ENCODE measurements around the gene CAMTA1. TPM values are rescaled to one million over a fixed set of nuclear protein-coding genes. Genes with fewer than 3 reads are reported as not detected.

Gene CAMTA1
- total RNA-seq, 2 experiments from 2014 or later, result 43.3 to 46.0 TPM

- peaks cover 15% of the 10 kb centered on the region for H3K27me3 Mint-ChIP-seq (ENCODE audit: low read depth)
- H3K4me3 Mint-ChIP-seq, result no peak overlapping the region
- ATAC-seq (no peak), DNase-seq (no peak)
- H3K4me1 Mint-ChIP-seq (ENCODE audit: low read depth), result no peaks in the 10 kb centered on the region
- H3K9me3 Mint-ChIP-seq (ENCODE audit: insufficient read depth), result no peaks in the 10 kb centered on the region
- CTCF ChIA-PET, result no interaction called here
- no peak overlapping the region for H3K27ac Mint-ChIP-seq
- POLR2A ChIA-PET, result no interaction called here
- H3K36me3 Mint-ChIP-seq (ENCODE audit: low read depth), result no peaks in the 10 kb centered on the region
Observed at GRCh38 chr1:7400566-7400965, 615.3 kb downstream of the CAMTA1 start.

- no peaks in the 10 kb centered on the region for H3K4me1 Mint-ChIP-seq (ENCODE audit: low read depth)
Observed at GRCh38 chr1:7401814-7402547, 616.7 kb downstream of the CAMTA1 start.

GRCh38 chr1:7402548-7402850, 617.2 kb downstream of the CAMTA1 start:
- Mint-ChIP-seq H3K4me3 (no peak overlapping the region), H3K27me3 (ENCODE audit: low read depth) (peaks cover 9% of the 10 kb centered on the region), H3K4me1 (ENCODE audit: low read depth) (no peaks in the 10 kb centered on the region), H3K9me3 (ENCODE audit: insufficient read depth) (no peaks in the 10 kb centered on the region), H3K27ac (no peak overlapping the region), H3K36me3 (ENCODE audit: low read depth) (no peaks in the 10 kb centered on the region)
- CTCF ChIA-PET, result no interaction called here
- ATAC-seq (no peak), DNase-seq (no peak)
- POLR2A ChIA-PET, result no interaction called here

More at GRCh38 chr1:7401814-7402547, 616.7 kb downstream of the CAMTA1 start:
- Mint-ChIP-seq H3K4me3 (no peak overlapping the region), H3K27ac (no peak overlapping the region), H3K27me3 (ENCODE audit: low read depth) (peaks cover 10% of the 10 kb centered on the region), H3K9me3 (ENCODE audit: insufficient read depth) (no peaks in the 10 kb centered on the region), H3K36me3 (ENCODE audit: low read depth) (no peaks in the 10 kb centered on the region)
- DNase-seq (no peak), ATAC-seq (no peak)
- CTCF ChIA-PET, result no interaction called here
- POLR2A ChIA-PET, result no interaction called here

- peaks cover 8% of the 10 kb centered on the region for H3K27me3 Mint-ChIP-seq (ENCODE audit: low read depth)
- no peaks in the 10 kb centered on the region for H3K4me1 Mint-ChIP-seq (ENCODE audit: low read depth)
- no peak for DNase-seq
- no peak for ATAC-seq
- ChIA-PET CTCF (no interaction called here), POLR2A (no interaction called here)
- H3K27ac Mint-ChIP-seq, result no peak overlapping the region
- no peaks in the 10 kb centered on the region for H3K36me3 Mint-ChIP-seq (ENCODE audit: low read depth)
- H3K9me3 Mint-ChIP-seq (ENCODE audit: insufficient read depth), result no peaks in the 10 kb centered on the region
- no peak overlapping the region for H3K4me3 Mint-ChIP-seq
Observed at GRCh38 chr1:7403265-7404045, 618.2 kb downstream of the CAMTA1 start.

GRCh38 chr1:7404046-7404742, 618.9 kb downstream of the CAMTA1 start:
- CTCF ChIA-PET, result no interaction called here
- no peaks in the 10 kb centered on the region for H3K9me3 Mint-ChIP-seq (ENCODE audit: insufficient read depth)
- no peaks in the 10 kb centered on the region for H3K36me3 Mint-ChIP-seq (ENCODE audit: low read depth)
- no peaks in the 10 kb centered on the region for H3K4me1 Mint-ChIP-seq (ENCODE audit: low read depth)
- POLR2A ChIA-PET, result no interaction called here
- H3K4me3 Mint-ChIP-seq, result no peak overlapping the region
- DNase-seq (peak; percentile 9), ATAC-seq (no peak)
- no peak overlapping the region for H3K27ac Mint-ChIP-seq
- H3K27me3 Mint-ChIP-seq (ENCODE audit: low read depth), result peaks cover 6% of the 10 kb centered on the region

GRCh38 chr1:7405844-7406500, 620.7 kb downstream of the CAMTA1 start:
- peak; percentile 1 for DNase-seq
- H3K27ac Mint-ChIP-seq, result no peak overlapping the region
- POLR2A ChIA-PET, result no interaction called here
- H3K27me3 Mint-ChIP-seq (ENCODE audit: low read depth), result peaks cover 3% of the 10 kb centered on the region
- ATAC-seq, result no peak
- H3K4me3 Mint-ChIP-seq, result no peak overlapping the region
- no peaks in the 10 kb centered on the region for H3K36me3 Mint-ChIP-seq (ENCODE audit: low read depth)
- no peaks in the 10 kb centered on the region for H3K4me1 Mint-ChIP-seq (ENCODE audit: low read depth)
- CTCF ChIA-PET, result no interaction called here
- H3K9me3 Mint-ChIP-seq (ENCODE audit: insufficient read depth), result no peaks in the 10 kb centered on the region

- Mint-ChIP-seq H3K27ac (no peak overlapping the region), H3K9me3 (ENCODE audit: insufficient read depth) (no peaks in the 10 kb centered on the region), H3K27me3 (ENCODE audit: low read depth) (peaks cover 3% of the 10 kb centered on the region), H3K36me3 (ENCODE audit: low read depth) (no peaks in the 10 kb centered on the region), H3K4me3 (no peak overlapping the region), H3K4me1 (ENCODE audit: low read depth) (no peaks in the 10 kb centered on the region)
- ATAC-seq (no peak), DNase-seq (peak; percentile 15)
- POLR2A ChIA-PET, result no interaction called here
- CTCF ChIA-PET, result no interaction called here
Observed at GRCh38 chr1:7406641-7407543, 621.6 kb downstream of the CAMTA1 start.

- no peak for ATAC-seq
- no peaks in the 10 kb centered on the region for H3K9me3 Mint-ChIP-seq (ENCODE audit: insufficient read depth)
- POLR2A ChIA-PET, result no interaction called here
- H3K27me3 Mint-ChIP-seq (ENCODE audit: low read depth), result no peaks in the 10 kb centered on the region
- H3K27ac Mint-ChIP-seq, result no peak overlapping the region
- H3K36me3 Mint-ChIP-seq (ENCODE audit: low read depth), result no peaks in the 10 kb centered on the region
- no peak overlapping the region for H3K4me3 Mint-ChIP-seq
- DNase-seq, result no peak
- CTCF ChIA-PET, result no interaction called here
- no peaks in the 10 kb centered on the region for H3K4me1 Mint-ChIP-seq (ENCODE audit: low read depth)
Observed at GRCh38 chr1:7407544-7407895, 622.3 kb downstream of the CAMTA1 start.

- ChIA-PET CTCF (no interaction called here), POLR2A (no interaction called here)
- Mint-ChIP-seq H3K27ac (no peak overlapping the region), H3K36me3 (ENCODE audit: low read depth) (no peaks in the 10 kb centered on the region), H3K4me1 (ENCODE audit: low read depth) (no peaks in the 10 kb centered on the region), H3K4me3 (no peak overlapping the region), H3K9me3 (ENCODE audit: insufficient read depth) (no peaks in the 10 kb centered on the region), H3K27me3 (ENCODE audit: low read depth) (no peaks in the 10 kb centered on the region)
- ATAC-seq, result no peak
- DNase-seq, result peak; percentile 7
Observed at GRCh38 chr1:7407980-7408770, 622.9 kb downstream of the CAMTA1 start.

GRCh38 chr1:7408771-7409150, 623.5 kb downstream of the CAMTA1 start:
- CTCF ChIA-PET, result no interaction called here
- Mint-ChIP-seq H3K36me3 (ENCODE audit: low read depth) (no peaks in the 10 kb centered on the region), H3K27me3 (ENCODE audit: low read depth) (no peaks in the 10 kb centered on the region), H3K27ac (no peak overlapping the region), H3K4me1 (ENCODE audit: low read depth) (no peaks in the 10 kb centered on the region), H3K9me3 (ENCODE audit: insufficient read depth) (no peaks in the 10 kb centered on the region), H3K4me3 (no peak overlapping the region)
- ATAC-seq (no peak), DNase-seq (no peak)
- POLR2A ChIA-PET, result no interaction called here

GRCh38 chr1:7409278-7409677, 624.0 kb downstream of the CAMTA1 start:
- no peaks in the 10 kb centered on the region for H3K27me3 Mint-ChIP-seq (ENCODE audit: low read depth)
- ATAC-seq (no peak), DNase-seq (no peak)
- CTCF ChIA-PET, result no interaction called here
- H3K4me1 Mint-ChIP-seq (ENCODE audit: low read depth), result no peaks in the 10 kb centered on the region
- no peak overlapping the region for H3K4me3 Mint-ChIP-seq
- H3K9me3 Mint-ChIP-seq (ENCODE audit: insufficient read depth), result no peaks in the 10 kb centered on the region
- no peaks in the 10 kb centered on the region for H3K36me3 Mint-ChIP-seq (ENCODE audit: low read depth)
- H3K27ac Mint-ChIP-seq, result no peak overlapping the region
- POLR2A ChIA-PET, result no interaction called here
